Astrocyte (in vitro differentiated cells and primary cell): Measurements from ENCODE around the gene PLCL1.

Source experiments
- CTCF ChIP-seq: IDR thresholded peaks from 2 replicates; pipeline ENCODE4 v1.5.1; 2011; ENCODE audit warnings: low read depth, mild to moderate bottlenecking, inconsistent platforms, low read length, moderate library complexity; ENCODE audit not compliant: insufficient read depth
- EZH2 ChIP-seq: IDR thresholded peaks from 2 replicates; pipeline ENCODE4 v1.6.1; 2012; ENCODE audit warnings: mild to moderate bottlenecking, low read length, inconsistent platforms; ENCODE audit not compliant: insufficient read depth

- no peak for TF ChIP-seq CTCF
- TF ChIP-seq EZH2 = no peak
Observed at GRCh38 chr2:197944416-197945096, 140.2 kb downstream of the PLCL1 start.
